ENCODE results near the gene SORBS2. TPM values are rescaled to one million over a fixed set of nuclear protein-coding genes. Genes with fewer than 3 reads are reported as not detected.

Gene SORBS2
- total RNA-seq, 1 experiment from 2014 or later = 9.7 TPM

- no peaks in the 10 kb centered on the region for H4K20me1 ChIP-seq (ENCODE audit: control insufficient read depth, insufficient read depth, insufficient read length)
- H3K27me3 Mint-ChIP-seq (ENCODE audit: low read depth) = no peaks in the 10 kb centered on the region
- no peak overlapping the region for H2BK15ac ChIP-seq (ENCODE audit: low read depth, low read length)
- no peaks in the 10 kb centered on the region for H3K23me2 ChIP-seq (ENCODE audit: insufficient read length, low read depth, low read length, poor library complexity, severe bottlenecking)
- peak overlapping the region; percentile 88 for H3K56ac ChIP-seq (ENCODE audit: insufficient read length, low read depth, low read length)
- H3K36me3 Mint-ChIP-seq (ENCODE audit: insufficient read depth in 1 of 3, low read depth in 3 of 3) = peaks cover 0 to 10% (median 9%) of the 10 kb centered on the region in 3 experiments; a peak in 3 of 7 replicates
- no peak for TF ChIP-seq CTCF (conservative IDR thresholded peaks at IDR 0.05)
- H3K14ac ChIP-seq (ENCODE audit: insufficient read depth, low read length) = peak overlapping the region; percentile 88
- peak overlapping the region; percentile 92 for H2BK20ac ChIP-seq (ENCODE audit: low read depth, low read length, poor library complexity, severe bottlenecking)
- H3K4me2 ChIP-seq (ENCODE audit: insufficient read depth, insufficient read length, low read length) = no peak overlapping the region
- H3K79me1 ChIP-seq (ENCODE audit: insufficient read depth, low read depth, low read length, poor library complexity, severe bottlenecking) = no peaks in the 10 kb centered on the region
- H3K4me1 ChIP-seq (ENCODE audit: insufficient read depth, low read length) = peaks cover 26% of the 10 kb centered on the region; the same call in 1 of the 2 replicates
- peak overlapping the region; percentile 89 for H2BK5ac ChIP-seq (ENCODE audit: insufficient read length, low read length)
- no peaks in the 10 kb centered on the region for H3K9me3 ChIP-seq (ENCODE audit: control insufficient read depth, low read depth, low read length)
- no peak overlapping the region for H3K4me3 Mint-ChIP-seq
- no peak overlapping the region for H2BK120ac ChIP-seq (ENCODE audit: low read depth, low read length, poor library complexity, severe bottlenecking)
- no CpG with 5 or more reads among the region's 8 CpGs for WGBS (ENCODE audit: extremely low coverage, insufficient read length, low lambda C conversion rate)
- H3K4ac ChIP-seq (ENCODE audit: low read depth, low read length) = peak overlapping the region; percentile 42
- peaks cover 19 to 33% of the 10 kb centered on the region in 2 experiments for H3K4me1 Mint-ChIP-seq
- H3K18ac ChIP-seq (ENCODE audit: insufficient read length, low read depth, low read length) = peak overlapping the region; percentile 88
- H2AK5ac ChIP-seq (ENCODE audit: insufficient read length, low read length) = peak overlapping the region; percentile 4
- H3T11ph ChIP-seq (ENCODE audit: low read length) = no peak overlapping the region
- H3K27ac Mint-ChIP-seq = no peak overlapping the region
- peak overlapping the region; percentile 89 for H4K5ac ChIP-seq (ENCODE audit: insufficient read length, low read depth, low read length)
- DNase-seq = peak; percentile 76
- H4K8ac ChIP-seq (replicated peaks; ENCODE audit: insufficient read length, low read depth, low read length) = no peak overlapping the region
- H3K27me3 ChIP-seq (ENCODE audit: insufficient read depth, low read length) = no peaks in the 10 kb centered on the region
- peaks cover 0 to 3% of the 10 kb centered on the region in 2 experiments; a peak in 2 of 5 replicates for H3K9me3 Mint-ChIP-seq
- no peaks in the 10 kb centered on the region for H3K79me2 ChIP-seq (ENCODE audit: insufficient read depth, low read length)
- H4K91ac ChIP-seq (ENCODE audit: insufficient read length, low read depth, low read length) = peak overlapping the region; percentile 96
- no peak overlapping the region for H3K23ac ChIP-seq (ENCODE audit: insufficient read length, low read depth, low read length)
- H3K27ac ChIP-seq (ENCODE audit: insufficient read length, low read depth, low read length) = peak overlapping the region; percentile 100
- peak overlapping the region; percentile 94 for H2BK12ac ChIP-seq (ENCODE audit: insufficient read length, low read depth, low read length)
- peak overlapping the region; percentile 64 for H3K9ac ChIP-seq (ENCODE audit: extremely low read depth, insufficient read length, low read length)
- no peak overlapping the region for H2AFZ ChIP-seq (ENCODE audit: low read length)
Observed at GRCh38 chr4:185838104-185838452, 26.1 kb upstream of the SORBS2 start.
